TTC549 (cell line): ENCODE data around the gene AK9.
"Not testable (repeated sequence)": the region's sequence is repeated elsewhere in the genome, so short reads cannot be mapped to it uniquely, and the experiment has no call there.

Experiments
- FAIRE-seq: peaks from 2 replicates; lab custom pipeline; 2012; peaks lifted over from hg19 to GRCh38; lab: Jason Lieb, UNC

Gene AK9

GRCh38 chr6:109478222-109478805, 212.7 kb downstream of the AK9 start:
- FAIRE-seq = no peak

- FAIRE-seq = no peak
Measured at GRCh38 chr6:109477725-109478124, 213.3 kb downstream of the AK9 start.

DNA sequence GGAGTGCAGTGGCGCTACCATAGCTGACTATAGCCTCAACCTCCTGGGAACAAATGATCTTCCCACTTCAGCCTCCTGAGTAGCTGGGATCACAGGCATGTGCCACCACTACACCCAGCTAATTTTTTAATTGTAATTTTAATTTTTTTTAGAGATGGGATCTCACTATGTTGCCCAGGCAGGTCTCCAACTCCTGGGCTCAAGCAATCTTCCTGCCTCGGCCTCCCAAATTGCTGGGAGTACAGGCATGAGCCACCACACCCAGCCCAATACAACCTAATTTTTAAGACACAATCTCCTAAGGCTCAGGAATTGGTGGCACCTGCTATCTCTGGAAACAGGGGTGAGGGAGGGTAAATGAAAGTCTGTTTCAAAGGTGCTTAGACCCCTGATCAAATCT, 213.8 kb downstream of the AK9 start:
- FAIRE-seq = no peak

DNA sequence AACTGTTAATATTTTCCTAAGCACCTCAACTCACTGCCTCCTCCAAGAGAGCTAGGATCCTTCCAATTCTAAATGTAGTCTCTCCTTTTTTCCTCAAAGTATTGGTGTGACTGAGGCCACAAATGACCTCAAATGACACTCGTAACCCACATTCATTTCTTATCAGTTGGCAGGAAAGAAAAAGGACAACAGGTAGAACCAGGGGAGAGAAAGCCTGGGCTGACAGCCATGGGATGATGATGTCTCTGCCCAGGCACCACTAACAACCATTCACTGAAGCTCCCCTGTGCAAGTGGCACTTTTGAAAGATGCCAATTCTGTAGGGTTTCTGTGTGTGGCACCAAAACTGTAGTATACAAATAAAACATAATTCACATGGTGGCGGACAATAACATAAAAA, 215.4 kb downstream of the AK9 start:
- FAIRE-seq = no peak

GRCh38 chr6:109474995-109475394, 216.0 kb downstream of the AK9 start:
- FAIRE-seq = no peak

DNA sequence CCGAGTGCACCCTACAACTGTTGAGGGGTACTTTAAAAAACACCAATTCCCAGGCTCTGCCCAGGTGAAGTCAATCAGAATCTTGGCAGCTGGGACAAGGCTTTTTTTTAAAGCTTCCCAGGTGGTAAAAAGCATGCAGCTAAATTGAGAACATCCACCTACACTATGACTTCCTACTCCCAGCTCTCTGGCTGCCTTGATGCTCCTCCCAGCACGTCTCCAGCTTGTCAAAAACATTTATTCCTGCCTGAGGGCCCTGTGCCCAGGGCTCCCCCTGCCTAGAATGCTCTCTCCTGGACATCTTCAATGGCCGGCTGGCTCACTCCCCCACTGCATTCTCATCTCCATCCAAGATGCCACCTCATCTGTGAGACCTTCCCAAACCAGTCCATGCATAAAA, 217.9 kb downstream of the AK9 start:
- FAIRE-seq = no peak

- no peak for FAIRE-seq
Measured at GRCh38 chr6:109472132-109472995, 218.6 kb downstream of the AK9 start.

GRCh38 chr6:109471105-109471810, 219.7 kb downstream of the AK9 start:
- no peak for FAIRE-seq

- FAIRE-seq = no peak
Measured at GRCh38 chr6:109469591-109470189, 221.3 kb downstream of the AK9 start.

DNA sequence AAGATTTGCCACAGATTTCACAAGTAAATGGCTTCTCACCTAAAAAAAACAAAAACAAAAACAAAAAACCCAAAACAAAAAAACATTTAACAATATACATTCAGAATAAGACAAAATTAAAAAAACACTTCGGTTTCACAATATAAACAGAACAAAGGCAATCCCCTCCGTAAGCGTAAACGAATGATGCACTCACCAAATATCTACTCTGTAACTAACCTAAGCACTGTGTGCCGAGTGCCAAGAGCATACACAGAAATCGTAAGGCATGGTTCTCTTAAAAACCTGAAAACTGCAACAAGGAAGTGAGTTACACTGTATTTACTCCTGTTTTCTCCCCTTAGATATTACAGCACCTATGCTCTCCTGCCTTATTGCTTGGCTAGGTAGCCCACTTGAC, 223.3 kb downstream of the AK9 start:
- no peak for FAIRE-seq

DNA sequence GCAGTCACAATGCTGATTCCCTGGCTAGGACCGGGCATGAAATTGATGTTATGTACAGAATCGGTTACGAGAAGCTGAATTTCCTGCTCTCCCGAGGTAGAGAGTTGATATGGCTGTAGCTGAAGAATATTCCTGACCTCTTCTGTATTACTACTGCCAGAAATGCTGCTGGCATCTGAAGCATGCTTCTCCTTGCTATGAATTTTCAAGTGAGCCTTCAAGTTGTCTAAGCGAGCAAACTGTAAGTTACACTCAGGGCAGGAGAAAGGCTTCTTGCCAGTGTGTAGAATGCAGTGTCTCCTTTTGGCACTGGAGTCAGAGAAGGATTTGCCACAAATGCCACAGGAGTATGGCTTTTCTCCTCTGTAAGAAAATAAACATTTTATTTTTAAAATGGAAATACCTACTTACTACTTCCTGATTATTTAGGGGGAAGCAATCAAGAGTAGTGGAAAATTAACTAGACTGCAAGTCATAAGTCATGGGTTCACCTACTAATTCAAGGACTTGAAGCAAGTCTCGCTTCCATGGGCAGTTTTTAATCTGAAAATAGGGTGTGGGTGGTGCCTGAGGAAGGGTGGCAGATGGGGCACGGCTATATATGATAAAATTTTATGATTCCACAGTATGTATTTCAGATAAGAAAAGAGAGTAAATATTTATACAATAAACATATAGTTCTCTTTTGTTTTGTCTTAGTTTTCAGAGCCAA, 224.6 kb downstream of the AK9 start:
- FAIRE-seq = no peak

GRCh38 chr6:109465772-109466171, 225.2 kb downstream of the AK9 start:
- FAIRE-seq = no peak

GRCh38 chr6:109461733-109462526, 229.1 kb downstream of the AK9 start:
- no peak for FAIRE-seq

DNA sequence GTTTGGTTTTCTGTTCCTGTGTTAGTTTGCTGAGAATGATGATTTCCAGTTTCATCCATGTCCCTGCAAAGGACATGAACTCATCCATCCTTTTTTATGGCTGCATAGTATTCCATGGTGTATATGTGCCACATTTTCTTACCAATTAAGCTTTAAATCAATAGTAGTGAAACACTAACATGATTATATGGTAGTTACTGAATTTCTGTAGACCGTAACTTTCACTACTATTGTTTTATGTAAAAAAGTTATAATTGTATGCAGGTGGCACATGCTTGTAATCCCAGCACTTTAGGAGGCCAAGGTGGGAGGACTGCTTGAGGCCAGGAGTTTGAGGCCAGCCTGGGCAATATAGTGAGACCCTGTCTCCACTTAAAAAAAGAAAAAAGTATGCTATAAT, 229.8 kb downstream of the AK9 start:
- FAIRE-seq = not testable (repeated sequence)

GRCh38 chr6:109460161-109460829, 230.7 kb downstream of the AK9 start:
- no peak for FAIRE-seq

GRCh38 chr6:109458774-109459531, 232.0 kb downstream of the AK9 start:
- FAIRE-seq = no peak

DNA sequence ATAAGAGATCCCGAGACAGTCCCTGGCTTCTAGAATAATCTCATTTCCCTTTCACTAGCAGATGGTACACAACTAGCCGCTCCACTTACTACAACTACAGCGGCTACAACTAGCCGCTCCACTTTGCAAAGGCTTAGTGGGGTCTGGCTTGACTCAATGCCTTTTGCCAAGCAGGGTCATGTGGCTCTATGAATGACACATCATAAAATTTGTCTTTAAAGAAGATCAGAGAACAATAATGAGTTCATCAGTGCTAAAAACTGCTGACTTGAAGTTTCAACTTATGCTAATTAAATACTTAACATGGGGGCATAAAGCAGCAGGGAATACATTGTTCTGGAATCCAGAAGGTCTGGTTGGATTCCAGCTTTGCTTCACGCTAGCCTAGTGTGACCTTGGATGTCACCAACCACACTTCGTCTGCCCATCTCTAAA, 233.4 kb downstream of the AK9 start:
- FAIRE-seq = no peak

DNA sequence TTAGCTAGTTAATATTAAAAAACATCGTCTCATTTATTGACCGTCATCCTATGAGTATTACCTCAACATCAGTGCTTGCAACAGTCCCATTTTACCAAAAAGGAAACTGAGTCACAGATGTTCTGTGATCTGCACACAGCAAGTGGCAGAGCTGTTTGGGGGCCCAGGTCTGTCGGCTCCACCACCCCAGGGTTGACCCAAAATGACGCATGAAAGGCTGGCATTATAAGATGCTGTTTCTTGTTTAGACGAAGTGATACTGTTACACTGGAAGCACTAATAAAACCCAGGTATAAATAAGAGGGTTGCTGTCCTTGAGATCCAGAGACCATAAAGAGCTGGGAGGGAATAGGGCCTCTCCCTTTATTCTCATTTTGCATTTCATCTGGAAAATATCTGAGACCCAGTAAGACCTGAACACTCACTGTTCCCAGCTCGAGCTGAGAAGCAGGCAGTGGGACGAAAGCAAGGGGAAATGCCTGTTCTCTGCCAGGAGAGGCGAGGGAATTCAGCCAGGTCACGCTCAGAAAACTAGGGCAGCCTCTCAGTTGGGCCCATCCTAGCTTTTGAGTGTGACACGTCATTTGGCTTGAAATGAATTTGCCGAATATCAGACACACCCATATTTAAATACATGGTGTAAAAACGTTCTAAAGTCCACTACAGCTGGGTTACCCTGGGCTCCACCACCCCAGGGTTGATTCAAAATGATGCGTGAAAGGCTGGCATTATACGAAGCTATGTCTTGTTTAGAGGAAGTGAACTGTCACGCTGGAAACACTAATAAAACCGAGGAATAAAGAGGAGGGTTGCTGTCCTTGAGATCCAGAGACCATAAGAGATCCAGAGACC, 234.1 kb downstream of the AK9 start:
- no peak for FAIRE-seq

GRCh38 chr6:109456111-109456583, 234.9 kb downstream of the AK9 start:
- no peak for FAIRE-seq
